ENCODE data around the gene COX5A. TPM values are rescaled to one million over a fixed set of nuclear protein-coding genes. Genes with fewer than 3 reads are reported as not detected.

Gene COX5A
- total and polyA plus RNA-seq, 2 experiments from 2014 or later, result 190 to 885 TPM

DNA sequence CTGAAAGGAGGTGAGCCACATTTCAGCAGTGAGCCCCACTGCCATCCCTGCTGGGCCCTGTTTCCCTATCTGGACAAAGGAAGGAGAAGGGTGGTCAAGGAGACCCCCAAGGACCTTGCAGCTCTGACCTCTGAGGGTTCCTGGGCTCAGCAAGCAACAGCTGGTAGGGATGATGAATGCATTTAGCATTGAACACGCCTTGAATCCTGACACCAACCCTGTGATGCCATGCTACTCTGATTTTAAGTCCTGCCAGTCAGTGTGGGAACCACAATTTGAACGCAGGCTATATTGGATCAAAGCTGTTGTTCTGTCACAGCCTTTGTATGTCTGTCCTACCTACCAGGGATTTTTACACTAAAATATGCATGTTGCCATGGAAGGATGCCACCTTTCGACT, 41.6 kb downstream of the COX5A start (continued):
- TF ChIP-seq, protein P1, sequence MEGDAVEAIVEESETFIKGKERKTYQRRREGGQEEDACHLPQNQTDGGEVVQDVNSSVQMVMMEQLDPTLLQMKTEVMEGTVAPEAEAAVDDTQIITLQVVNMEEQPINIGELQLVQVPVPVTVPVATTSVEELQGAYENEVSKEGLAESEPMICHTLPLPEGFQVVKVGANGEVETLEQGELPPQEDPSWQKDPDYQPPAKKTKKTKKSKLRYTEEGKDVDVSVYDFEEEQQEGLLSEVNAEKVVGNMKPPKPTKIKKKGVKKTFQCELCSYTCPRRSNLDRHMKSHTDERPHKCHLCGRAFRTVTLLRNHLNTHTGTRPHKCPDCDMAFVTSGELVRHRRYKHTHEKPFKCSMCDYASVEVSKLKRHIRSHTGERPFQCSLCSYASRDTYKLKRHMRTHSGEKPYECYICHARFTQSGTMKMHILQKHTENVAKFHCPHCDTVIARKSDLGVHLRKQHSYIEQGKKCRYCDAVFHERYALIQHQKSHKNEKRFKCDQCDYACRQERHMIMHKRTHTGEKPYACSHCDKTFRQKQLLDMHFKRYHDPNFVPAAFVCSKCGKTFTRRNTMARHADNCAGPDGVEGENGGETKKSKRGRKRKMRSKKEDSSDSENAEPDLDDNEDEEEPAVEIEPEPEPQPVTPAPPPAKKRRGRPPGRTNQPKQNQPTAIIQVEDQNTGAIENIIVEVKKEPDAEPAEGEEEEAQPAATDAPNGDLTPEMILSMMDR (conservative IDR thresholded peaks at IDR 0.05; ENCODE audit: low read depth in 2 of 2), result no peak

DNA sequence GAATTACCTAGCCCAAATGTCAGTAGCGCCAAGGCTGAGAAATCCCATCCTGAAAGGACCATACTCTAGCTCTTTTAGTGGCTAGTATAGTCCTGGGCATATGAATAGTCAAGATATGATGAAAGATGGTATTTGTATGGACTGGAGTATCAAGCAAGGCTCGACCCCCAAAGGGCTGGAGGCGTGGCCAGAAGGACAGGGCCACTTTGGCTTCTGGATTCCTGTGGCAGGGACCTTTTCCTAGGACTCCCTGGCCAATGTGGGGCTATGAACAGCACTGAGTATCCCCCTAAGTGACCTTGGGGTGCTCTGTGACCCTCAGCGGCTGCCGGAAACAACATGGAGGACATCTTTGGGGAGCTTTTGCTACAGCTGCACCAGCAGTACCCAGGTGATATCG, 42.0 kb downstream of the COX5A start:
- DNase-seq (ENCODE audit: low spot score) (no peak), ATAC-seq (no peak)
- Histone ChIP-seq H3K79me2 (replicated peaks; ENCODE audit: insufficient read depth) (no peaks in the 10 kb centered on the region), H4K20me1 (replicated peaks; ENCODE audit: insufficient read depth) (0 out of 2 replicates have a peak, but pooled peaks cover 3% of the 10 kb centered on the region), H3K4me3 (no peak overlapping the region), H3K27me3 (ENCODE audit: insufficient read depth) (no peaks in the 10 kb centered on the region), H3K4me2 (no peak overlapping the region), H3K36me3 (ENCODE audit: insufficient read depth) (peaks cover 7% of the 10 kb centered on the region), H3K9me2 (ENCODE audit: insufficient read depth) (no peaks in the 10 kb centered on the region), H3K27ac (ENCODE audit: low read depth) (no peak overlapping the region), H2AFZ (no peak overlapping the region), H3F3A (replicated peaks; ENCODE audit: low read depth) (peaks cover 10% of the 10 kb centered on the region; the same call in 1 of the 2 replicates), H3K4me1 (ENCODE audit: insufficient read depth) (no peaks in the 10 kb centered on the region; the same call in 1 of the 2 replicates)
- Mint-ChIP-seq H3K27me3 (ENCODE audit: insufficient read depth, low read depth, poor library complexity) (peaks cover 11% of the 10 kb centered on the region), H3K4me3 (no peak overlapping the region), H3K36me3 (ENCODE audit: low read depth) (peaks cover 57% of the 10 kb centered on the region), H3K4me1 (no peaks in the 10 kb centered on the region), H3K27ac (no peak overlapping the region), H3K9me3 (no peaks in the 10 kb centered on the region)
- no peak for TF ChIP-seq EZH2 (IDR thresholded peaks at IDR 0.05; ENCODE audit: low read depth, unreplicated experiment)
- no peak for TF ChIP-seq JUNB (IDR thresholded peaks at IDR 0.05; ENCODE audit: unreplicated experiment)
- no peak for TF ChIP-seq STAT1 (IDR thresholded peaks at IDR 0.05; ENCODE audit: unreplicated experiment)
- TF ChIP-seq, protein P2, sequence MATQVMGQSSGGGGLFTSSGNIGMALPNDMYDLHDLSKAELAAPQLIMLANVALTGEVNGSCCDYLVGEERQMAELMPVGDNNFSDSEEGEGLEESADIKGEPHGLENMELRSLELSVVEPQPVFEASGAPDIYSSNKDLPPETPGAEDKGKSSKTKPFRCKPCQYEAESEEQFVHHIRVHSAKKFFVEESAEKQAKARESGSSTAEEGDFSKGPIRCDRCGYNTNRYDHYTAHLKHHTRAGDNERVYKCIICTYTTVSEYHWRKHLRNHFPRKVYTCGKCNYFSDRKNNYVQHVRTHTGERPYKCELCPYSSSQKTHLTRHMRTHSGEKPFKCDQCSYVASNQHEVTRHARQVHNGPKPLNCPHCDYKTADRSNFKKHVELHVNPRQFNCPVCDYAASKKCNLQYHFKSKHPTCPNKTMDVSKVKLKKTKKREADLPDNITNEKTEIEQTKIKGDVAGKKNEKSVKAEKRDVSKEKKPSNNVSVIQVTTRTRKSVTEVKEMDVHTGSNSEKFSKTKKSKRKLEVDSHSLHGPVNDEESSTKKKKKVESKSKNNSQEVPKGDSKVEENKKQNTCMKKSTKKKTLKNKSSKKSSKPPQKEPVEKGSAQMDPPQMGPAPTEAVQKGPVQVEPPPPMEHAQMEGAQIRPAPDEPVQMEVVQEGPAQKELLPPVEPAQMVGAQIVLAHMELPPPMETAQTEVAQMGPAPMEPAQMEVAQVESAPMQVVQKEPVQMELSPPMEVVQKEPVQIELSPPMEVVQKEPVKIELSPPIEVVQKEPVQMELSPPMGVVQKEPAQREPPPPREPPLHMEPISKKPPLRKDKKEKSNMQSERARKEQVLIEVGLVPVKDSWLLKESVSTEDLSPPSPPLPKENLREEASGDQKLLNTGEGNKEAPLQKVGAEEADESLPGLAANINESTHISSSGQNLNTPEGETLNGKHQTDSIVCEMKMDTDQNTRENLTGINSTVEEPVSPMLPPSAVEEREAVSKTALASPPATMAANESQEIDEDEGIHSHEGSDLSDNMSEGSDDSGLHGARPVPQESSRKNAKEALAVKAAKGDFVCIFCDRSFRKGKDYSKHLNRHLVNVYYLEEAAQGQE (IDR thresholded peaks at IDR 0.05; ENCODE audit: unreplicated experiment), result no peak
- TF ChIP-seq, protein P3, sequence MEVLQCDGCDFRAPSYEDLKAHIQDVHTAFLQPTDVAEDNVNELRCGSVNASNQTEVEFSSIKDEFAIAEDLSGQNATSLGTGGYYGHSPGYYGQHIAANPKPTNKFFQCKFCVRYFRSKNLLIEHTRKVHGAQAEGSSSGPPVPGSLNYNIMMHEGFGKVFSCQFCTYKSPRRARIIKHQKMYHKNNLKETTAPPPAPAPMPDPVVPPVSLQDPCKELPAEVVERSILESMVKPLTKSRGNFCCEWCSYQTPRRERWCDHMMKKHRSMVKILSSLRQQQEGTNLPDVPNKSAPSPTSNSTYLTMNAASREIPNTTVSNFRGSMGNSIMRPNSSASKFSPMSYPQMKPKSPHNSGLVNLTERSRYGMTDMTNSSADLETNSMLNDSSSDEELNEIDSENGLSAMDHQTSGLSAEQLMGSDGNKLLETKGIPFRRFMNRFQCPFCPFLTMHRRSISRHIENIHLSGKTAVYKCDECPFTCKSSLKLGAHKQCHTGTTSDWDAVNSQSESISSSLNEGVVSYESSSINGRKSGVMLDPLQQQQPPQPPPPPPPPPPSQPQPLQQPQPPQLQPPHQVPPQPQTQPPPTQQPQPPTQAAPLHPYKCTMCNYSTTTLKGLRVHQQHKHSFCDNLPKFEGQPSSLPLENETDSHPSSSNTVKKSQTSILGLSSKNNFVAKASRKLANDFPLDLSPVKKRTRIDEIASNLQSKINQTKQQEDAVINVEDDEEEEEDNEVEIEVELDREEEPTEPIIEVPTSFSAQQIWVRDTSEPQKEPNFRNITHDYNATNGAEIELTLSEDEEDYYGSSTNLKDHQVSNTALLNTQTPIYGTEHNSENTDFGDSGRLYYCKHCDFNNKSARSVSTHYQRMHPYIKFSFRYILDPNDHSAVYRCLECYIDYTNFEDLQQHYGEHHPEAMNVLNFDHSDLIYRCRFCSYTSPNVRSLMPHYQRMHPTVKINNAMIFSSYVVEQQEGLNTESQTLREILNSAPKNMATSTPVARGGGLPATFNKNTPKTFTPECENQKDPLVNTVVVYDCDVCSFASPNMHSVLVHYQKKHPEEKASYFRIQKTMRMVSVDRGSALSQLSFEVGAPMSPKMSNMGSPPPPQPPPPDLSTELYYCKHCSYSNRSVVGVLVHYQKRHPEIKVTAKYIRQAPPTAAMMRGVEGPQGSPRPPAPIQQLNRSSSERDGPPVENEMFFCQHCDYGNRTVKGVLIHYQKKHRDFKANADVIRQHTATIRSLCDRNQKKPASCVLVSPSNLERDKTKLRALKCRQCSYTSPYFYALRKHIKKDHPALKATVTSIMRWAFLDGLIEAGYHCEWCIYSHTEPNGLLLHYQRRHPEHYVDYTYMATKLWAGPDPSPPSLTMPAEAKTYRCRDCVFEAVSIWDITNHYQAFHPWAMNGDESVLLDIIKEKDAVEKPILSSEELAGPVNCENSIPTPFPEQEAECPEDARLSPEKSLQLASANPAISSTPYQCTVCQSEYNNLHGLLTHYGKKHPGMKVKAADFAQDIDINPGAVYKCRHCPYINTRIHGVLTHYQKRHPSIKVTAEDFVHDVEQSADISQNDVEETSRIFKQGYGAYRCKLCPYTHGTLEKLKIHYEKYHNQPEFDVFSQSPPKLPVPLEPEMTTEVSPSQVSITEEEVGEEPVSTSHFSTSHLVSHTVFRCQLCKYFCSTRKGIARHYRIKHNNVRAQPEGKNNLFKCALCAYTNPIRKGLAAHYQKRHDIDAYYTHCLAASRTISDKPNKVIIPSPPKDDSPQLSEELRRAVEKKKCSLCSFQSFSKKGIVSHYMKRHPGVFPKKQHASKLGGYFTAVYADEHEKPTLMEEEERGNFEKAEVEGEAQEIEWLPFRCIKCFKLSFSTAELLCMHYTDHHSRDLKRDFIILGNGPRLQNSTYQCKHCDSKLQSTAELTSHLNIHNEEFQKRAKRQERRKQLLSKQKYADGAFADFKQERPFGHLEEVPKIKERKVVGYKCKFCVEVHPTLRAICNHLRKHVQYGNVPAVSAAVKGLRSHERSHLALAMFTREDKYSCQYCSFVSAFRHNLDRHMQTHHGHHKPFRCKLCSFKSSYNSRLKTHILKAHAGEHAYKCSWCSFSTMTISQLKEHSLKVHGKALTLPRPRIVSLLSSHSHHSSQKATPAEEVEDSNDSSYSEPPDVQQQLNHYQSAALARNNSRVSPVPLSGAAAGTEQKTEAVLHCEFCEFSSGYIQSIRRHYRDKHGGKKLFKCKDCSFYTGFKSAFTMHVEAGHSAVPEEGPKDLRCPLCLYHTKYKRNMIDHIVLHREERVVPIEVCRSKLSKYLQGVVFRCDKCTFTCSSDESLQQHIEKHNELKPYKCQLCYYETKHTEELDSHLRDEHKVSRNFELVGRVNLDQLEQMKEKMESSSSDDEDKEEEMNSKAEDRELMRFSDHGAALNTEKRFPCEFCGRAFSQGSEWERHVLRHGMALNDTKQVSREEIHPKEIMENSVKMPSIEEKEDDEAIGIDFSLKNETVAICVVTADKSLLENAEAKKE (CRISPR knock-in tag; IDR thresholded peaks at IDR 0.05), result no peak
- no peak for TF ChIP-seq ZNF331 (CRISPR knock-in tag; IDR thresholded peaks at IDR 0.05; ENCODE audit: low read depth)
- TF ChIP-seq NANOG (IDR thresholded peaks at IDR 0.05; ENCODE audit: borderline replicate concordance), result no peak
- TF ChIP-seq, protein P4, sequence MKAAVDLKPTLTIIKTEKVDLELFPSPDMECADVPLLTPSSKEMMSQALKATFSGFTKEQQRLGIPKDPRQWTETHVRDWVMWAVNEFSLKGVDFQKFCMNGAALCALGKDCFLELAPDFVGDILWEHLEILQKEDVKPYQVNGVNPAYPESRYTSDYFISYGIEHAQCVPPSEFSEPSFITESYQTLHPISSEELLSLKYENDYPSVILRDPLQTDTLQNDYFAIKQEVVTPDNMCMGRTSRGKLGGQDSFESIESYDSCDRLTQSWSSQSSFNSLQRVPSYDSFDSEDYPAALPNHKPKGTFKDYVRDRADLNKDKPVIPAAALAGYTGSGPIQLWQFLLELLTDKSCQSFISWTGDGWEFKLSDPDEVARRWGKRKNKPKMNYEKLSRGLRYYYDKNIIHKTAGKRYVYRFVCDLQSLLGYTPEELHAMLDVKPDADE (IDR thresholded peaks at IDR 0.05), result no peak
- no peak for TF ChIP-seq POLR2AphosphoS5 (IDR thresholded peaks at IDR 0.05; ENCODE audit: low read depth)
- TF ChIP-seq, protein P1 (conservative IDR thresholded peaks at IDR 0.05; ENCODE audit: low read depth in 2 of 2), result no peak
